HuH-7 (cell line): ENCODE data around the gene PLEKHA6.

Experiments
- DNase-seq: peaks from one replicate; pipeline ENCODE4 v3.0.0; 2011; ENCODE audit warnings: low spot score

Gene PLEKHA6

GRCh38 chr1:204383163-204383904 lies 23.6 kb upstream of the PLEKHA6 start:
- DNase-seq = no peak

GRCh38 chr1:204382714-204383083 lies 23.0 kb upstream of the PLEKHA6 start:
- no peak for DNase-seq

DNA sequence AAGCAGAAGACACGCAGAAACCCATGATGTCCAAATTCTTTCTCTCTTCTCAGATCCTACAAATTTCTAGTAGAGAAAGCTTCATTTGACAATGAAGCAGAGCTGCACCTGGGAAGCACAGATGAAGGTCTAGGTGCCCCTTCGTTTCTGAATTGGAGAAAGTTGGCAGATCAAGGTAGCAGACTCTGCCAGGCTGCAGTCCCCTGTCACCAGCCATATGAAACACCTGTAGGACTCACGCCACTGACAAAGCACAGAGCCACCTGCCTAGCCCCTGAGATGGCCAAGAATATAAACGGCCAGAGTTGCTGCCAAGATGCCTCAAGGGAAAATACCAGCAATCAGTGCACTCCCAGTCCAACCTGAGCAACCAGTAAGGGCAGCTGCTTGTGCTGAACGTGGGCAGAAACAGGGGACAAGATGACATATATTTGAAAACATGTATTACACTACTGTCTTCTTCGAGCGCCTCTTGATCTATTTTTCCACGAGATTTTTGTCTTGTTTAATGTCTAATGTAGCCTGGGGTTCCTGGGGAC lies 20.6 kb upstream of the PLEKHA6 start:
- no peak for DNase-seq

DNA sequence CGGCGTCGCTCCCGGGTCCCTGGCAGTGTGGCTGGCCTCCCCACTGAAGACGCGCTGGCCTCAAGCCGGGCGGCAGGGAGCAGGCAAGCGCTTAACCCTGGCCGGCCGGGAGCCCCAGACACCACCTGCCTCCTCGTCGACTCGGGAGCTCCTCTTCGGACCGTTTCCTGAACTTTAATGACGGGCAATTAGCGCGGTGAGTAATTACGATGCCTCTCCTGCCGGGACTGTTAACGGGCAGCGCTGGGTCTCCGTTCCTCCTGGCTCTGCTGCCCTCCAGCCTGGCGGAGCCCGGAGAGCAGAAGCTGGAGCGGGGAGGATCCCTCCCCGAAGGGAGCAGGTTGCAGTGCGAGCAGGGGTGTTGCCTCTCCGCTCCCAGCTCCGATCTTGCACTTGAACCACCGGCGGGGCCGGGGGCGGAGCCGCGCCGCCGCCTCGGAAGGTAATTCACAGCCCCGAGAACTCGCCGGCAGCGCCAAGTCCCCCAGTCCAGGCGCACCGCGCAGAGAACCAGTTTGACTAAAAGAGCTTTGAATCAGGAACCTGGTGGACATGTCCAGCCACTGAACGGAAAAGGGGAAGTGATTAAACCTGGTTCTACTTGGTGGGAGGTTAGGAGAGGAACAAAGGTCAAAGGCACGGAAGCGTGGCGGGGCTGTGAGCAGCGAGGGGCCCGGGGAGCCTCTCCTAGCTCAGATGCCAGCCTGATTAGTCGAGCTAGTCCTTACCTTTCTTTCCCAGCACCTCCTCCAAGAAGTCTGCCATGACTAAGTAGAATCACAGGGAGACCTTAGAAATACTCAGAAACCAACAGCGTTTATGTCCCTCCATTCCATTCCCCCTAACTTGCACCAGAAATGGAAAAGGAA lies 18.3 kb upstream of the PLEKHA6 start:
- peak; percentile 64 for DNase-seq

GRCh38 chr1:204376919-204377799 lies 17.4 kb upstream of the PLEKHA6 start:
- peak; percentile 32 for DNase-seq

GRCh38 chr1:204376465-204376864 lies 16.7 kb upstream of the PLEKHA6 start:
- no peak for DNase-seq

DNA sequence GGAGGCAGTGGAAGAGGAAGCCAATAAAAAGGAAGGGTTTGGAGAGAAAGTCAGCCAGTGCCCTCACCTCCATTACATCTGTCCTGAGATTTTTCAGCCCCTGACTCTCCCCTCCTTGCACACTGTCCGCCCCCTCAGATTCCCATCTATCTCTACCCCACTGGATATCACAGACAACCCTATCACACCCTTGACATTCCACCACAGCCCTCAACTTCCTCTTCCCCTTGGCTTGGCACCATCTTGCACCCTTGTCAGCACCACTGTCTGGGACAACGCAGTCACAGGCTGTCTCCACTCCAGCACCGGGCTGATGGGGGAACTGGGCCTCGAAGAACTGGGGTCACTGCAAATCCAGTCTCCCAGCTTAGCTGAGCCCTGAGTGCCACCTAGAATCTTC lies 14.2 kb upstream of the PLEKHA6 start:
- DNase-seq = no peak

DNA sequence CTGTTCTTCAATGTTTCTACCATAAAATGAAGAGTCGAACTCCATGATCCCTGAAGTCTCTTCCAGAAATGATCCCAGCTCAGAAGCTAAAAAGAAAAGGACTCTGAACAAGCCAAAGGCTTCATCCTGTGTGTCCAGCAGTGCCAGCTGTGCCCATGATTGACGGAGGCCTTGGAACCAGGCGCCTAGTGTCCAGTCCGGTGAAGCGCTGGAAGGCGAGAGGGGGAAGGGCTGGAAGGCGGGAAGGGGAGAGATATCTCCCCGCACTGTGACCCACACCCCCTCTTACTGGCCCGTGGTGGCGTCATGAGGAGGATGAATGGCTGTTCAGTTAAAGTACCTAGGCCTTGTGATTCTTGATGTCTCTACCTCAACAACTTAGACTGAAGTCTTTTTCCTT lies 10.4 kb upstream of the PLEKHA6 start:
- DNase-seq = no peak

- DNase-seq = no peak
Observed at GRCh38 chr1:204368996-204369726, 9.4 kb upstream of the PLEKHA6 start.

DNA sequence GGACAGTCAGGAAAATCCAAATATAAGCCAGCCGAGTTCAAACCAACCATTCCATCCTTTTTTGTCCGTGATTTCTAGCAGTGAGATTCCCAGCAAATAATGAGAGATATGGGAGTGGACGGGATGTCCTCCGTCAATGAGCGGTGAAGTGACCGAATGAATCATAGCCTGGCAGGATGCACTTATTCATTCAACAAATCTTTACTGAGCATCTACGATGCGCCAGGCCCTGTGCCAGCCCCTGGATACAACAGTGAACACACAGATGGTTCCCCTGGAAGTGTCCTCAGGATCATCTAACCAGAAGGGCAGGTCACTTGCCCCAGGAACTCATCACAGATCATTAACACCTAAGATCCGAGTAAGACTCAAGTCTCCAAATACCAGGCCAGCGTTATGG lies 8.2 kb upstream of the PLEKHA6 start:
- DNase-seq = no peak

DNA sequence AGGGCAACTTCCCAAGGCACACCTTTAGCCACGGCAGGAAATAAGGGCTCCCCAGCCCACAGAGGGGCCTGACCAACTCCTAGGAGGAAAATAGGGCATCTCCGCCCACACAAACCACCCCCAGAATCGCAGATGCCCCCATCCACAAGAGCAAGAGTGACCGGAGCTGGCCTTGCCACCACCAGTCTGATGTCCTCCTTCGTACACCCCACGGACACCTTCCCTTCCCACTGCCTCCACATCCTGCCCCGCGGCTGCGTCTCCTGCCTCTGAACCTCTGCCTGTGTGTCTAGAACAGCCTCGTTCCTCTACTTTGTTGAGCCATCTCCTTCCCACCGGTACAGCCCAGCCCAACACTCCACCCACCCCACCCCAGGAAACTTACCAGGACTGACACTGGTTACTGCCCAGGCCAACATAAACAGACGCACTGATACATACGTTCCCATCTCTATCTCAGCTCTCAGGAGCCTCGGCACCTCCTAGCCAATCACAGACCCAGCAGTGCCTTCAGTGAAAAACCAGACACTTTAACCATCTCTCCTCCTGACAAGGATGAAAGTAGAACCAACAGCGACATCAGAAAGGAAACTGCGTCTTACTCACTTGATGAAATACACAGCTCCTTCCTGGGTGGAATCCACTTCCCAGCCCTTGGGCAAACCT lies 7.6 kb upstream of the PLEKHA6 start:
- no peak for DNase-seq

DNA sequence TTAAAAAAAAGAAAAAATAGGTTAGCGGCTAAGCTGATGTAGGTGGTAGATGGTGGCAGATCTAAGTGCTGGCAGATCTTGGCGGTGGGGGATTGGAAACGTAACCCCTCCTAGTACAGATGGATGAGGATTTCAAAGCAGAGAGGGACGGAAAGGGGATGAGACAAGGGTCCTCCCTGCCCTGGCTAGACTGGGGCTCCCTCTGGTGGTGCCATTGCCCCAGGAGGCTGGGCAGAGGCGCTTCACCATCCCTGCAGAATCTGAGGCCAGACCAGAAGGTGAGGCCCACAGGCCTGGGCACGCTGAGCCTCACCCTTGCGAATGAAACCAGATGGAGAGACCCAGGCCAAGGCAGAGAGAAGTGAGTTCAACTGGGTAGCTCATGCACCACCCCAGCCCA lies 7.0 kb upstream of the PLEKHA6 start:
- DNase-seq = peak; percentile 67

DNA sequence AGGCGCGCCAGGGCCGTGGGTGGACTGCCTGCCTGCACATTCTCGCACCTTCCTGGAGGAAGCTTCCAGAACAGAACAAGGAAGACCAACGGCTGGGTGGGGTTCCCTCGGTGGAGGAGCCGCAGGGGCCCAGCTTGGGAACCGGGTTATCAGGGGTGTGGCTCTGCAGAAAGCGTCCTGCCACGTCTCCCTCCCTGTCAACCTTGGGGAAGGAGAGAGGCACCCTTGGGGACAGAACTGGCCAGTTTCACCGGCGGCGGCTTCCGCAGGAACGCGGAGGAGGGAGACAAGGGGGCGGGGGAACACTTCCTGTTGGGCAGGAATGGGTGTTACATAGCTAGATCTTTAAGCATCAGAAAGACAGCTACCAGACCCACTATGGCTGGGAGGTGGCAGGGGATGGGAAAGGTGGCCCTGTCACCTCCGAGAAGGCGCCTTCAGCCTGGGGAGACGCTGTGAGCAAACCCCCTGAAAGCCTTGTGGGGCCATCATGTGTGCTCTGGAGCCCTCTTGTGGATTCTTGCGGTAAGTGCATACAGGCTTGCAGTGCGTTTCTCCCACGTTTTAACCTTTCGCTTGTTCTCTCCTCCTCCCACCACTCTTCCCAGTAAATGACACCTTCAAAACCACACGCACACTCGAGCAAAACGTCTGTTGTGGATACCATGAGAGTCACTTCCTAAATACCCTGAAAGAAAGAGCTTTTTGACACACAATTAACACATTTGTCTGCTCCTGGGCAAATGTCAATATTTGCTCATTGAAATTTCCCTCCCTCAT lies 3.8 kb upstream of the PLEKHA6 start:
- peak; percentile 66 for DNase-seq

DNA sequence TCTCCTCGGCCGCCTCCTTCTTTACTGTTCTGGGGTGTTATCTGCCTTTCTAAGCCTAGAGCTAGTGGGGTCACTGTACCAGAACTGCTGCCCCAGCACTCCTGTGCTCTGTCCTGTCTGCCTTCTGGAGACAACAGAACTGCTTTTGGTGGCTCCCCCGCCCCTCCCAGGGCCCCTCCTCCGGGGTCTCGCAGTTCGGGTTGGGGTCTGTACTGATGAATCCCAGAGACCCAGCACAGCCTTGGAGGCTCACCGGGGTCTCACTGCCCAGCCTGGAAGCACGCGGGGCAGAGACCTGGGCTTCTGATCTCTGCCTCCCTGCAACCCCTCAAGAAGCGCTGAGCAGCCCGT lies 3.2 kb upstream of the PLEKHA6 start:
- no peak for DNase-seq

DNA sequence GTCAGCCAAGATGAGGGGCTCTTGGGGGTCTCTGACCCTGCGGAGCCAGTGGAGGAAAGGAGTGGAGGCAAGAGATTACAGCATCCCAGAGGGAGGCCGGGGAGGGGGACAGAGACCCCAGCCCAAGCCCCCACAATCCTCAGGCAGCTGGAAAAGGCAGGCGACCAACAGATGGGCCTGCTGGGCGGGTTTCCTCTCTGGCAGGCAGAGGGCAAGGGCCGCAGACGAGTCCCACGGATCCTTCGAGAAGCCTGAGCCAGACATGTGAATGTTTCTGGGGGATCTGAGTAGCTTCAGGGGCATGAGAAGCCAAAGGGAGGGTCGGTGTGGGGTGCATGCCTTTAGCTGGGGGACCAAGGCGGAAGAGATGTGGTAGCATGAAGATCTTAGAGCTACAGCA lies 2.1 kb upstream of the PLEKHA6 start:
- no peak for DNase-seq

DNA sequence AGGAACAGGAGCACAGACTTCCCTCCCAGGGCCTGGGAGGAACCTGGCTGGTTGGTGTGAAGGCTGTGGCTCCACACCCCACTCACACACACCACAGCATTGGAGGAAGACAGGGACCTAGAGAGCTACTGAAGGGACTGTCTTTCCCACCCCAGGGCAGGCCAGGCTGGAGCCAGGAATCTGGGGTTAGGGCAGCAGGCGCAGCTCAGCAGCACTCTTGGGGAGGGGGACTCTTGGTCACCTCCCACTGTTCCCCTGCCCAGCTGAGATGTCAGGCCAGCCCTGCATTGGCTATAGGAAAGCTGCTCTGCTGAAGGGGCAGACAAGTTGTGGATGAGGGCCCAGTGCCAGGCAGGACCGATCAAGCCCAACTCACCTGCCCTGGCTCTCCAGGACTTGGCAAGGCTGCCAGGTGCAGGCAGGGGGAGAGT lies 1.6 kb upstream of the PLEKHA6 start:
- DNase-seq = no peak

- no peak for DNase-seq
Observed at GRCh38 chr1:204360314-204360713, 585 bp upstream of the PLEKHA6 start.

DNA sequence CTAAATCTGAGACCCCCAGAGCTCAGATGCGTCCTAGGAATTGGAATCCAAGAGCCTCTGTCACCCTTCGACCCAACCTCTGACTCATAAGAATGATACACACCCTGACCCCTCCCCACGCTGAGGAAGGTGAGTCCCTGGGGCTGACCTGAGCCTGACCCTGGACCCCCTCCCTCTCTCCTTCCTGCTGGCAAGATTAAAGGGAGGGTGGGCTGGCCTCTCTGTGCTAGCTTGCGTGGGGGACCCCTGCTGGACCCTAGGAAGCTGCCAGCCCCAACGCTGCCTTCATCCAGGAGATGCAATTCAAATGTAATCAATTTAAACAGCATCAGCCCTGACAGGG lies 627 bp downstream of the PLEKHA6 start:
- DNase-seq = no peak

DNA sequence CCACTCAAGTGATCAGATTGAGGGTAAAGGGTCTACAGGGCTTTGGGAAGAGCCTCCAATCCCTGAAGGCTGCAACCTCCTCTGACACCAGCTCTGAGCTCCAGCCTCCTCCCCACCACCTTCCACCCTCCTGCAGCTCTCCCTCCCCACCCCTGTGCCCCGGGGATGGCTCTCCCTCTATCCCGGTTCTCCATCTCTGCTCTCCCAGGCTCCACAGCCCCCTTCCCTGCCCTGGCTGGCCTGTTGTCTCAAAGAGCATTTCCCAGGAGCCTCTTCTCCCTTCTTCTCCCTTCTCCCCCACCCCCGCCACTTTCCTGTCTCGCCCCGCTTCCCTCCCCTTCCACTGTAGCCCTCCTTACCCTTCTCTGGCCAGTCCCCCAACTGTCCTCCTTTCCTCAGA lies 1.1 kb downstream of the PLEKHA6 start:
- DNase-seq = no peak
